IPS-18a (cell line): ENCODE results near the gene CHMP2B.
A peak's percentile ranks its signal among the peaks of the same experiment; 100 is the strongest.
"Not testable (repeated sequence)": the region's sequence is repeated elsewhere in the genome, so short reads cannot be mapped to it uniquely, and the experiment has no call there.

Source experiments
- H3K27ac ChIP-seq: one replicate; pipeline ENCODE4 v1.5.1; 2013; ENCODE audit warnings: low read length
- H3K27me3 ChIP-seq: one replicate; pipeline ENCODE4 v1.6.1; 2013; ENCODE audit warnings: mild to moderate bottlenecking, low read length; ENCODE audit not compliant: control insufficient read depth, insufficient read depth
- H3K36me3 ChIP-seq: one replicate; pipeline ENCODE4 v1.6.1; 2013; ENCODE audit warnings: low read depth, low read length; ENCODE audit not compliant: control insufficient read depth
- H3K4me1 ChIP-seq: one replicate; pipeline ENCODE4 v1.6.1; 2013; ENCODE audit warnings: low read depth, low read length; ENCODE audit not compliant: control insufficient read depth
- H3K4me3 ChIP-seq: one replicate; pipeline ENCODE4 v1.5.1; 2013; ENCODE audit warnings: low read length
- H3K9ac ChIP-seq: one replicate; pipeline ENCODE4 v1.6.1; 2013; ENCODE audit warnings: mild to moderate bottlenecking, low read length, moderate library complexity
- H3K9me3 ChIP-seq: one replicate; pipeline ENCODE4 v1.6.1; 2013; ENCODE audit warnings: low read depth, low read length; ENCODE audit not compliant: control insufficient read depth

The CHMP2B gene

DNA sequence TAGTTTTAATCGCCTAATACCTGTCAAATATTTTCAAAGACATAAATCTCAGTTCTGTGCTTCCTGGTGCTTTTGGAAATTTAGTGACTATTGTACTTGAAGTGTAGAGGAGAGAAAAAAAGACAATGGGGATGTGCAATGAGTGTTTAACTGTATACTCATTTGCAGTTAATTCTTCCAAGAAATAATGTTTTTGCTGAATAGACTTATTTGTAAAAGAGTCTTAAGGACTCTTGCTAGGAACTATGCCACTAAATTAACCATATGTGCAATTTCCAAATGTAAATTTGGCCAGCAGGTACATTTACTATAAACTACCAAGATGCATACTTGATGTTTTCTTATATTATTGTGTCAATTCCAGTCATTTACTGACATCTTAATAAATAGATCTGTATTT lies 2.0 kb downstream of the CHMP2B start:
- Histone ChIP-seq H3K9me3 (no peaks in the 10 kb centered on the region), H3K36me3 (no peaks in the 10 kb centered on the region), H3K9ac (no peak overlapping the region), H3K4me3 (peak overlapping the region; percentile 87), H3K27ac (no peak overlapping the region), H3K4me1 (peaks cover 17% of the 10 kb centered on the region), H3K27me3 (no peaks in the 10 kb centered on the region)

DNA sequence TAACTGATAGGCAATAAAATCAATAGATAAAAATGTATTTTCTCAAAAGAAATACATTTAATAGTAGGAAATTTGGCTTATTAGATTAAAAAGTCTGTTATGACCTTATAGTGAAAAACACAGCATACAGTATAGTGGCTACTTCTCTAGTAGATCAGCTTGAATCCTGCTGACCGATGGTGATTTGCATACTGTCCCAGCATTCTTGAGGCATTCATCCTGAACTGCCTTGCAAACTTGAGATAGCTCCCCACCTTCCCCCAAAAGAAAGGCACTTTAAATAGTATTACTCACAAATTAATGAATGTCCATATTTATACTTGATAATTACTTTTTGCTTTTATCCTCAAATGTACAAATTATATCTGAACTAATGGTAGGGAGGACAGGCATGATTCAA lies 6.7 kb downstream of the CHMP2B start:
- no peak overlapping the region for H3K27ac ChIP-seq
- H3K9ac ChIP-seq, result no peak overlapping the region
- no peak overlapping the region for H3K4me3 ChIP-seq
- H3K4me1 ChIP-seq, result peaks cover 11% of the 10 kb centered on the region
- H3K27me3 ChIP-seq, result no peaks in the 10 kb centered on the region
- no peaks in the 10 kb centered on the region for H3K9me3 ChIP-seq
- H3K36me3 ChIP-seq, result peaks cover 5% of the 10 kb centered on the region

DNA sequence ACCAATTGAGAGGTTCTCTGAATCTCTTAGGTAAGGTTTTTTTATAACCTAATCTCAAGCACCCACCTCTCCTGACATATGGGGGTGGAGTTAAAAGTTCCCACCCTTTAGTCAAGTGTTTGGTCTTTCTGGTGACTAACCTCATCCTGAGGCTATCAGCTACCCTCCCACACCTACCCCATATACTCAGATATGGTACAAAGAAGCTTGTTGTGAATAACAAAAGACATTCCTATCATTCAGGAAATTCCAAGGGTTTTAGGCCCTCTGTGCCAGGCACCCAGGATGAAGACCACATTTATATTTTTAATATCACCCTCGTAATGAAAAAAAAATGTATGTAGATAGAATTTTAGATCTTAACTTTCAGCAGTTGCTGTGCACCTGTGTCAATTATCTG lies 9.0 kb downstream of the CHMP2B start:
- Histone ChIP-seq H3K9me3 (no peaks in the 10 kb centered on the region), H3K4me1 (peaks cover 6% of the 10 kb centered on the region), H3K4me3 (no peak overlapping the region), H3K9ac (no peak overlapping the region), H3K36me3 (peaks cover 12% of the 10 kb centered on the region), H3K27ac (no peak overlapping the region), H3K27me3 (no peaks in the 10 kb centered on the region)

DNA sequence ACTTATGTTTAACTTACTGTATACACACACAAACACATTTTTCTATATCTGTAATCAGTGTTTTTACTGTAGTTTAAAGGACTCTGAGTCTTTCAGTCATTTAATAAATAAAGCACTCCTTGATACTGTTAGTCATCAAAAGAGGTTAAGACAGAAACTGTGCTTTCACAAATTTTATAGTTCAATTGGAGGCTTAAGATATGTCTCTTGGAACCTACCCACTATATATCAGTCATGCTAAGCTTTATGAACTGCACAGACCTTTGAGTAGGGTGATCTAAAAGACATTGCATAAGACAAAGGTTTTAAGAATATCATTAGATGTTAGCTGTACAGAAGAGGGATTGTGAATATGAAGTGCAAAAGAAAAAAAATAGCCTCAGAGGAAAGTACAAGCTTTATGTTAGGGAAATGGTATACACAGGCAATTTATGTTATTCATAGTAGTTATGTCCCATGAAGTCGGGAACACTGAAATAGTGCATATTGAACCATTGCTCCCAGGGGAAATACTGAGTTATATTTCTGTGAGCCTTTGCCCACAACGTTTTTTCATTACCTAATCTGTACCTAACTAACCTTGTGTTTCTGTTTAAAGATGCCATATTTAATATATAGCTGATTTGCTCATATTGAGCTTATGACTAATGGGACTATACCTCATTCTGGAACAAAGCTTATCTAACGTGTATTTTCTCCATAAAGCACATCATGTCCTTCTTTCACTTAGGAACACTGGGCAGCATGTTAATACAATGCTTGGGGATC lies 19.7 kb downstream of the CHMP2B start:
- Histone ChIP-seq H3K36me3 (peaks cover 27% of the 10 kb centered on the region), H3K9me3 (no peaks in the 10 kb centered on the region), H3K27ac (no peak overlapping the region), H3K4me1 (no peaks in the 10 kb centered on the region), H3K9ac (no peak overlapping the region), H3K4me3 (no peak overlapping the region), H3K27me3 (no peaks in the 10 kb centered on the region)

DNA sequence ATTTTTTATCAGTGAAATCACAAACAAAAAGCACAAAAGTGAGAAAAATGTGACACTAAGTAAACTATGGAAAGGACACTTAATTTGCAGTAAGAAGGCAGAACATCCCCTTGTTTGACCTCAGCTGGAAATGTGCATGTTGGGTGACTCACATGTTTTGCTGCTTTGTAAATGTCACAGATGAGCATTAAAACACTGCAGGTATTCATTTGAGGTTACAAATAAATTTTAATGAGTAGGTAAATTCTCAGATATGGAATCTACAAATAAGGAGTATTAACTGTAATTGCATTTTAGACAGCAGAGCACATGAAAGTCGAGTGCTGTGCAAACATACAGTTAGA lies 20.3 kb downstream of the CHMP2B start:
- H3K36me3 ChIP-seq, result peaks cover 26% of the 10 kb centered on the region
- no peaks in the 10 kb centered on the region for H3K9me3 ChIP-seq
- no peak overlapping the region for H3K9ac ChIP-seq
- H3K4me3 ChIP-seq, result no peak overlapping the region
- H3K27ac ChIP-seq, result no peak overlapping the region
- no peaks in the 10 kb centered on the region for H3K27me3 ChIP-seq
- no peaks in the 10 kb centered on the region for H3K4me1 ChIP-seq

DNA sequence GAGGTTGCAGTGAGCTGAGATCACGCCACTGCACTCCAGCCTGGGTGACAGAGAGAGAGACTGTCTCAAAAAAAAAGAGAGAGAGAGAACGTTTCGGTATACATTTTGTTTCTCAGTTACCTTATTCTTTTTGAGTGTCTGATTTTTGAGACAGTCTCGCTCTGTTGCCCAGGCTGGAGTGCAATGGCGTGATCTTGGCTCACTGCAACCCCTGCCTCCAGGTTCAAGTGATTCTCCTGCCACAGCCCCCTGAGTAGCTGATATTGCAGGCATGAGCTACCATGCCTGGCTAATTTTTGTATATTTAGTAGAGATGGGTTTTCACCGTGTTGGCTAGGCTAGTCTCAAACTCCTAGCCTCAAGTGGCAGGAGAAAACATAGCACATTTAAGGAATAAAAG lies 21.1 kb downstream of the CHMP2B start:
- peaks cover 23% of the 10 kb centered on the region for H3K36me3 ChIP-seq
- not testable (repeated sequence) for H3K4me3 ChIP-seq

DNA sequence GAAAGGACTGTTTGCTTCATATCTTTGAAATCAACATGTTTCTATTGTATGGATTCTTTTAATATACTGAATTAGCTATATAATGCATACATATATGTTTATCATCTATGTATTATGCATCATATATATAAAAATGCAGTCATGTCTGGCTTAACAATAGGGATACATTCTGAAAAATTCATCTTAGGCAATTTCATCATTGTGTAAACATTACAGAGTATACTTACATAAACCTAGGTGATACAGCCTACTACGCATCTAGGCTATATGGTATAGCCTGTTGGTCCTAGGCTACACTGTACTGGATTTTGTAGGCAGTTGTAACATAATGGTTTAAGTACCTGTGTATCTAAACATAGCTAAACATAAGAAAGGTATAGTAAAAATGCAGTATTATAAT lies 21.7 kb downstream of the CHMP2B start:
- Histone ChIP-seq H3K36me3 (peaks cover 29% of the 10 kb centered on the region), H3K4me1 (no peaks in the 10 kb centered on the region), H3K9me3 (no peaks in the 10 kb centered on the region), H3K9ac (no peak overlapping the region), H3K4me3 (no peak overlapping the region), H3K27me3 (no peaks in the 10 kb centered on the region), H3K27ac (no peak overlapping the region)

More for the DNA sequence above, 21.1 kb downstream of the CHMP2B start:
- H3K27ac ChIP-seq, H3K9ac ChIP-seq, H3K4me1 ChIP-seq, H3K27me3 ChIP-seq, H3K9me3 ChIP-seq: not testable (repeated sequence)

DNA sequence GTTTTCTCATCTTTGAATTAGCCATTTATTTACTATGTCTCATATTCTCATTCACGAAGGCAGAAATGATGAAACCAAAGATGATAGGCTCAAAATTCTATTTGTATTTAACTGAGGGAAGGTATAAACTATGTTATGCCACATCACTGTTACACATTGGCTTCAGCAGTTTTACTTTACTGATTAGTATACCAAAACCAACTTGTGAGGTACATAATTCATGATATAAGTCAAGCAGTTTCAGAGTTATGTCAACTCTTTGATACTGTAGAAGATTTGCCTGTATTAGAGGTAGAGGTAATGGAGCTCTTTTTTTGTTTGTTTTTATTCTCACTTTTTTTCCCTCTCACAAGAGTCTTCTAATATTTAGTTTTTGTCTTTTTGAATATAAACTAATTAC lies 22.9 kb downstream of the CHMP2B start:
- Histone ChIP-seq H3K9ac (no peak overlapping the region), H3K36me3 (peaks cover 35% of the 10 kb centered on the region), H3K27ac (no peak overlapping the region), H3K27me3 (no peaks in the 10 kb centered on the region), H3K9me3 (no peaks in the 10 kb centered on the region), H3K4me3 (no peak overlapping the region), H3K4me1 (no peaks in the 10 kb centered on the region)

DNA sequence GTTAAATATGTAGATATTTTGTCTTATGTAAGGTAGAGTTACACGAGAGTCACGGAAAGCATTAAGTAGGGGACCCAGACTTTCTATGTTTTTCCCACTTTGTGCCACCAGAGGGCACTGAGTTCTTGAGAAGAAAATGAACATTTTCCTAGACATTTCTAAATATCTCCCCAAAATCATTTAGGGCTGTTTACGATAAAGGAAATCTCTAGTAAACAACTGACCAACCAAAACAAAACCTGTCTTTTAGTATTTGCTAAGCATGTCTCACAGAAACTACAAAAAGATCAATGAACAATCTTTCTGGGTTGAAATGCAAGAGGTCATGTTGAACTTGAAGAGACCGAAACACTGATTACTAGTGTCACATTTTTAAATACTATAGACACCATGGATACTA lies 33.2 kb downstream of the CHMP2B start:
- Histone ChIP-seq H3K9ac (no peak overlapping the region), H3K27me3 (no peaks in the 10 kb centered on the region), H3K36me3 (no peaks in the 10 kb centered on the region), H3K9me3 (no peaks in the 10 kb centered on the region), H3K4me3 (no peak overlapping the region), H3K27ac (no peak overlapping the region), H3K4me1 (no peaks in the 10 kb centered on the region)

DNA sequence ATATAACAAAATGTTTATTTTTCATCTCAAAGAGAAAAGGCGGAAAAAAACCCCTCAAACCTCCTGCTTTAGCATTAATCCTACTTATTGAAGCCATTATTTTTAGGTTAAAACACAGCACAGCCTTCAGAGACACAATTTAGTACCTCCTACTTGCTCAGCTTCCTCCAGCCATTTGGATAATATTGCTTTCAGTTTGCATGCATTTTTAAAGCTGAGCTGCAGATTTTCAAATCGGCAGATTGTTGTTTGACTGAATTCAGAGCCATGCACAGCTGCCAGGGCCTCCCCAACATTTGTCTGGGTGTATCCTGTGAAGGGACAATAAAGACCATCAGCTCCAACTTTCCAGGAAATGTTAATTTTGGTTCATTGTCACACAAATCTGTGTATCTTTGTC lies 34.8 kb downstream of the CHMP2B start:
- no peak overlapping the region for H3K4me3 ChIP-seq
- H3K36me3 ChIP-seq, result no peaks in the 10 kb centered on the region
- H3K27ac ChIP-seq, result no peak overlapping the region
- no peaks in the 10 kb centered on the region for H3K4me1 ChIP-seq
- H3K9me3 ChIP-seq, result no peaks in the 10 kb centered on the region
- no peaks in the 10 kb centered on the region for H3K27me3 ChIP-seq
- H3K9ac ChIP-seq, result no peak overlapping the region

DNA sequence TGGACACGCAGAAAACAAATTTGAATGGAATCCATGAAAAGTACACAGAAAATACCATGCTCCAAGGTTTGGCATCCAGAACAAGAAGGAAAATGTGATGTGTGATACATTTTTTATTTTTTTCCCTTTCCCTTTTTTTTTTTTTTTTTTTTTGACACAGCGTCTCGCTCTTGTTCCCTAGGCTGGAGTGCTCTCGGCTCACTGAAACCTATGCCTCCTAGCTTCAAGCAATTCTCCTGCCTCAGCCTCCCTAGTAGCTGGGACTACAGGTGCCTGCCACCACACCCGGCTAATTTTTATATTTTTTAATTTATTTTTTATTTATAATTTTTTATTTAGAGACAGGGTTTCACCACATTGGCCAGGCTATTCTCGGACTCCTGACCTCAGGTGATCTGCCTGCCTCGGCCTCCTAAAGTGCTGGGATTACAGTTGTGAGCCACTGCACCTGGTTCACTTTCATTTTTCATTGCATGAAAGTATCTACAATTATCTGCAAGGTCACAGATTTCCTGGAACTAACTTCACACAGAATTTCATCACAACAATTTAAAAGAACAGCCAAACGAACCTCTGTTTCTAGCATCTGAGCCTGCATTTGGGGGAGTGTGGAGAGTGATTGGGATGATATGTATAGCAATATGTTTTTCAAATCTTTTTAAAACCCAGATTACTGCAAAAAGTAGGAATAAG lies 41.0 kb downstream of the CHMP2B start:
- Histone ChIP-seq H3K4me1 (no peaks in the 10 kb centered on the region), H3K27me3 (no peaks in the 10 kb centered on the region), H3K36me3 (no peaks in the 10 kb centered on the region), H3K9me3 (no peaks in the 10 kb centered on the region), H3K4me3 (no peak overlapping the region), H3K27ac (no peak overlapping the region), H3K9ac (no peak overlapping the region)

DNA sequence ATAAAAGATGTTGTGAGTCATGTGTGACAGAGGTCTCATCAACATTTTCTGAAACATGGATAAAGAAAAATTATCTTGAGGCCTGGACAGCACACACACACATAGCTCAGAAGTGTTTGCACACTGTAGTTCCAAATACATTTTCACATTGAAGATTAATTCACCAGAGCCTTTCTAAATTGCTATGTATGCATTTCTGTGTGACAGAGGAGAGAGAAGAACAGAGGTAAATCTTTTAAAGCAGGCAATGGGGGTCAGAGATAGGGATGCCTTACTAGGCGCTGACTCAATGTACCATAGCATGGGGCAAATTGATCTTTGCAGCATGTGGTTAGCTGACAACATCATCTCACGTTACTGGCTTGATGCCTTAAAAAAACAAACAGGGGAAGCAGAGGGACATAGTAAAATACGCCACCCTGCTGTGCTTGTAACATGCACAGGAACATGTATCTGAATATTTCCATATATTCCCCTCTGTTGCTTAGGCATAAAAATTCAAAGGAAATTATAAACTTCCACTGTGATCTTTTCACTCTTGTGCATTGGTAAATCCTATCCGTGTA lies 41.6 kb downstream of the CHMP2B start:
- H3K4me1 ChIP-seq, result no peaks in the 10 kb centered on the region
- no peaks in the 10 kb centered on the region for H3K9me3 ChIP-seq

More for the DNA sequence above, 41.6 kb downstream of the CHMP2B start:
- no peak overlapping the region for H3K4me3 ChIP-seq
- H3K9ac ChIP-seq, result no peak overlapping the region
- no peaks in the 10 kb centered on the region for H3K36me3 ChIP-seq
- H3K27ac ChIP-seq, result no peak overlapping the region
- H3K27me3 ChIP-seq, result no peaks in the 10 kb centered on the region
